ENCODE results near the gene MS4A14.
"Not testable (repeated sequence)": the region's sequence is repeated elsewhere in the genome, so short reads cannot be mapped to it uniquely, and the experiment has no call there.

MS4A14 gene

DNA sequence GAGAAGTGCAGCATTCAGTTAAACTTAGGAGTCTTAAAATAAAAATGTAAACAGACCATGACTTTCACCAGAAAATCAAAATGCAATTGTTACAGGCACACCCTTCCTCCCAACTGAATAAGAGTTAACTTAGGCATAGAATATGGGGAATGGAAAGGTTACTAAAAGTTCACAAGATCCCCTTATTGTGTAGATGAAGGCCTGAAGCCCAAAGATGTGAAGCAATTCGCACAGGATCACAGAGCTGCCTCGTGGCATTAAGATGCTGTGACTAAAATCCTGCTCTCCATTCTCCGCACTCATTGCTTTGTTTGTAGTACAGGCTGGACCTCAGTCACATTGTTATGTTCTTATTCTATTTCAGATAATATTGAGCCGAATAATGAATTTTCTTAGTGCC is 37.1 kb downstream of the MS4A14 start:
- no peak overlapping the region for H3K4me3 ChIP-seq (ENCODE audit: control insufficient read depth, low read depth, low read length)
- TF ChIP-seq, protein P1, sequence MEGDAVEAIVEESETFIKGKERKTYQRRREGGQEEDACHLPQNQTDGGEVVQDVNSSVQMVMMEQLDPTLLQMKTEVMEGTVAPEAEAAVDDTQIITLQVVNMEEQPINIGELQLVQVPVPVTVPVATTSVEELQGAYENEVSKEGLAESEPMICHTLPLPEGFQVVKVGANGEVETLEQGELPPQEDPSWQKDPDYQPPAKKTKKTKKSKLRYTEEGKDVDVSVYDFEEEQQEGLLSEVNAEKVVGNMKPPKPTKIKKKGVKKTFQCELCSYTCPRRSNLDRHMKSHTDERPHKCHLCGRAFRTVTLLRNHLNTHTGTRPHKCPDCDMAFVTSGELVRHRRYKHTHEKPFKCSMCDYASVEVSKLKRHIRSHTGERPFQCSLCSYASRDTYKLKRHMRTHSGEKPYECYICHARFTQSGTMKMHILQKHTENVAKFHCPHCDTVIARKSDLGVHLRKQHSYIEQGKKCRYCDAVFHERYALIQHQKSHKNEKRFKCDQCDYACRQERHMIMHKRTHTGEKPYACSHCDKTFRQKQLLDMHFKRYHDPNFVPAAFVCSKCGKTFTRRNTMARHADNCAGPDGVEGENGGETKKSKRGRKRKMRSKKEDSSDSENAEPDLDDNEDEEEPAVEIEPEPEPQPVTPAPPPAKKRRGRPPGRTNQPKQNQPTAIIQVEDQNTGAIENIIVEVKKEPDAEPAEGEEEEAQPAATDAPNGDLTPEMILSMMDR (conservative IDR thresholded peaks at IDR 0.05; ENCODE audit: control insufficient read depth, insufficient read depth, low read depth, low read length) = no peak
- DNase-seq (ENCODE audit: low read depth) = no peak

DNA sequence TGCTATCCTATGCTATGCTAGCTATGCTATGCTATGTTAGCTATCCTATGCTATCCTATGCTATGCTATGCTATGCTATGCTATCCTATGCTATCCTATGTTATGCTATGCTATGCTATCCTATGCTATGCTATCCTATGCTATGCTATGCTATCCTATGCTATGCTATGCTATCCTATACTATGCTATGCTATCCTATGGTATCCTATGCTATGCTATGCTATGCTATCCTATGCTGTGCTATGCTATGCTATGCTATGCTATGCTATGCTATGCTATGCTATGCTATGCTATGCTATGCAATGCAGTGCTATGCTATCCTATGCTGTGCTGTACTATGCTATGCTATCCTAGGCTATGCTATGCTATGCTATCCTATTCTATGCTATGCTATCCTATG is 50.8 kb downstream of the MS4A14 start:
- no peak overlapping the region for H3K4me3 ChIP-seq (ENCODE audit: control insufficient read depth, low read depth, low read length)
- TF ChIP-seq, protein P1 (conservative IDR thresholded peaks at IDR 0.05; ENCODE audit: control insufficient read depth, insufficient read depth, low read depth, low read length) = no peak
- no peak for DNase-seq (ENCODE audit: low read depth)

DNA sequence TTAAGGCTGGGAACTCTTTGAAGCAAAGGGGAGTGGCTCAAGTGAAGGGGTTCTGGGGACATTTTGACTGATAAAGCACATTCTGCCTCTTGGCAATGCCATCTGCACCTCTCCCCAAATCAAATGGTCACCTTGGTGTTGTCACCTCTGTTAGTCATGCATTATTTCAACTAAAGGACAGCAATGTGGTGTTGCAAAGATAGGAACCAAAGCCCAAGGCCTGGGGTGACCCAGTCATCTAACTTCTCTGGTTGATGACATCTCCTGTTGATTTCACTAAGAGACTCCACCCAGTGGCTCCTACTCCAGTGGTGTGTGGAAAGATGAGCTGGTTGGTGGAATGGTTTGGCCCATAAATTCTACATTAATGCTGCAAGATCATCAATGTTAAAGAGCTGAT is 51.6 kb downstream of the MS4A14 start:
- DNase-seq (ENCODE audit: low read depth) = no peak
- TF ChIP-seq, protein P1 (conservative IDR thresholded peaks at IDR 0.05; ENCODE audit: control insufficient read depth, insufficient read depth, low read depth, low read length) = no peak
- no peak overlapping the region for H3K4me3 ChIP-seq (ENCODE audit: control insufficient read depth, low read depth, low read length)

DNA sequence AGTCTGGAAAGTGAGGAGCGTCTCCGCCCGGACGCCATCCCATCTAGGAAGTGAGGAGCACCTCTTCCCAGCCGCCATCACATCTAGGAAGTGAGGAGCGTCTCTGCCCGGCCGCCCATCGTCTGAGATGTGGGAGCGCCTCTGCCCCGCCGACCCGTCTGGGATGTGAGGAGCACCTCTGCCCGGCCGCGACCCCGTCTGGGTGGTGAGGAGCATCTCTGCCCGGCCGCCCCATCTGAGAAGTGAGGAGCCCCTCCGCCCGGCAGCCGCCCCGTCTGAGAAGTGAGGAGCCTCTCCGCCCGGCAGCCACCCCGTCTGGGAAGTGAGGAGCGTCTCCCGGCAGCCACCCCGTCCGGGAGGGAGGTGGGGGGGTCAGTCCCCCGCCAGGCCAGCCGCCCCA is 54.9 kb downstream of the MS4A14 start:
- not testable (repeated sequence) for DNase-seq (ENCODE audit: low read depth); H3K4me3 ChIP-seq (ENCODE audit: control insufficient read depth, low read depth, low read length)

DNA sequence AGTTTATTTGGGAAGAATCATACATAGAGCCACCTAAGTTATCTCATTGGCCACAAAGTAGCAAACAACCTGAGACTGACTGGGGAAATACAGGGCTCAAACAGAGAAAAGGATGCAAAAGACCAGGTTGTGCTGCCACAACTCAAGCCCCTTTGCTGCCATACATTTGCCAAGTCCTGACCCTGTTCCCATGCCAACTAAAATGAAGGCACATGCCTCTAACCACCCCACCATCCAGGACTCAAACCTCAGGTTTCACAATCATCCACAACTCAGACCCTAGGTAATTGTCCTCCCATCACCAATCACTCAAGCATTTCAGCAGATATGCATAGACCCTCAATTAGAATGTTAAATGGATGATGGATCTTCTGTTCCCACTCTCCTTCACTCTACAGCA is 58.0 kb downstream of the MS4A14 start:
- DNase-seq (ENCODE audit: low read depth) = no peak
- TF ChIP-seq, protein P1 (conservative IDR thresholded peaks at IDR 0.05; ENCODE audit: control insufficient read depth, insufficient read depth, low read depth, low read length) = no peak
- no peak overlapping the region for H3K4me3 ChIP-seq (ENCODE audit: control insufficient read depth, low read depth, low read length)

DNA sequence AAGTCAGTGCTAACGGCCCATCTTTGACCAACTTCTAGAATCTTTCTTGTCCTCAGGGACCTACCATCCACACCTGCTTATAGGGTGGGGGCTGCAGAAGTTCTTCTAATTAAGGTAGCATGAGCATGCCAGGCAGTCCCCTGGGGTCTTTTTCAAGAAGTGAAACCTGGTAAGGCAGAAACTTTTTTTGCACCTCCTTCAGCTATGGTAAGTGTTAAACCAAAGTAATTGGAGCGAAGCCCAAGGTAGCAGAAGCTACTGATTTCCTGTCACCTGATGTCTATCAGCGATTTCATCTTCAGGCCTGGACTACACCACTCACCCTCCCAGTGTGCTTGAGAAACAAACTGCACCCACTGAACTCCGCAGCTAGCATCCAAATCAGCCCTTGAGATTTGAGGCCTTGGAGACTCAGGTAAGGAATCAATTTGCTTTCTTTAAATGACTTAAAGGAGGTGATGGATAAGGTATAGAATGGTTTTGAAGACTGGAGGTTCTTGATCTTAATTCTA is 59.3 kb downstream of the MS4A14 start, which contains the start of gene MS4A1:
TSS of gene MS4A1 (plus strand) at position 317 of the 512 bp plus-strand sequence. CDS start 6,528 bp downstream, outside the sequence.
- DNase-seq (ENCODE audit: low read depth) = no peak
- H3K4me3 ChIP-seq (ENCODE audit: control insufficient read depth, low read depth, low read length) = no peak within 1 kb of the TSS
- TF ChIP-seq, protein P1 (conservative IDR thresholded peaks at IDR 0.05; ENCODE audit: control insufficient read depth, insufficient read depth, low read depth, low read length) = no peak

DNA sequence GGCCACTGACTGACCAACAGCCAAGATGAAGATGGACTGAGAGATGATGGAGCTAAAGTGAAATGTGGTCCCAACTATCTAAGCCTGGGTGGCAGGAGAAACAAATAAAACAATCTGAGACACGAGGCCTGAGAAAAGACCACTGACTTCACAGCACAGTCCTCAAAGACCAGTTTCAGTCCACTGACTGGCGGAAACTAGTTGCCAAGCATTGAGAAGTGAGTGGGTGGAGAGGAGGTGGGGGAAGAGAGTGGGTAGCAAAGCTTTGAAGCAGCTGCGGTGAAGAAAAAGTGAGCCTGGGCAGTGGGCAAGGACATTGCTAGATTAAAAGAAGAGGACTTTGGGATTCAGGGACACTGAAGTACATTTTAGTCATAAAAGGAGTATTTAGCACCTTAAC is 61.3 kb downstream of the MS4A14 start:
- DNase-seq (ENCODE audit: low read depth) = no peak
- TF ChIP-seq, protein P1 (conservative IDR thresholded peaks at IDR 0.05; ENCODE audit: control insufficient read depth, insufficient read depth, low read depth, low read length) = no peak
- H3K4me3 ChIP-seq (ENCODE audit: control insufficient read depth, low read depth, low read length) = no peak overlapping the region
